GM11168 (cell line): ENCODE data around the gene WDR7.

ENCODE experiments used
- in situ Hi-C: fragments of 300-500 bp; cut with MboI; formaldehyde crosslinking; loops from one replicate; pipeline ENCODE4 v1.12.0; 2022; ENCODE audit warnings: low sequenced_read_pairs; ENCODE audit not compliant: unreplicated experiment

The WDR7 gene

DNA sequence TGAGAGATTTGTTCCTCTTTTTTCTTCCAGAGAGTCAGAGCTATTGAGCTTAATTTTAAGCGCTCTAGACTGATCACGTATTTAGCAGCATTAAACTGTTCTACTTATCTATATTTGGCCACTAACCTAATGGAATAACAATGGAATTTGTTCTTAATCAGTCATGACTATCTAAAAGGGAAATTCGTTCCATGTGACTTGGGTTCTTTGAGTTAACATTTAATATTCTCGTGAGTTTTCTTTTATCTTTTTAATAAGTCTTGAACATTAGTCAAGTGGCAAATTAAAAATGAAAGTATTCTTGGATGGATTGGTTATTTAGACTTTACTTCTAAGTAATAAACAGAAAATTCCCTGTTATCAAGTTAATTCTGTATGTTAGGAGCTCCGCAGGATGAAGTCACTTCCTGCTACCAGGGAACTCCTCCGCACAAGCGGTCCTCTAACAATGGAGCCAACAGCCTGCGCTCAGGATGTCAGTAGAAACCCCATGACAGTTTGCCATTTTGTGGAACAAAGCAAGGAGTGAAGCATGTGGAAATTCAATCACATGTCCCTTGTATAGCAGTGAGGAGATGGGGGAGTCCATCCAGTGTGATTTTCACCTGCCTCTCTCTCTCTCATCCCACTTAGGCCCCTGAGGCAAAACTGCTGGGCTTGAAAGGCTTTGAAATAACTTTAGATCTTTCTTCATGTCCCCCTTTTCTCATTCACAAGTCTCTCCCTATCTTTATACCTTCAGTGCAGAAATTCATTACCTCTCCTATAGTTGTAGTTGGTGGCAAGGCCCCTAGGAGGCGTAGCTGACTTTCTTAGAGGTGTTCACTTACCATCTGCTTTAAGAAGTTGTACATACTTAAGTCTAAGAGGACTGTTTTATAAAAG lies 138.1 kb downstream of the WDR7 start:
- in situ Hi-C loops, result no loop called here

DNA sequence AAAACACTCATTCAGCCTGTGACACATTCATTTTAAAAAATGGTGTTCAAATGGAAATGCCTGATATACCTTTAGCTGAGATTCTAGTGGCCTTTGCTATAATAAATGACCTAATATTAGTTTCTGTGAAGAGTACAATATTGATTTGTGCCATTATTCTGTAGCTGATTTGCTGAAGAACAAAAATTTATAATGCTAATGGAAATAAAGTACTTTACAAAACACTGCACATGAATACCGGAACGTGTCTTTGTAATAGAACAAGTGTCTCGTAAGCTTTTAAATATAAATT lies 138.7 kb downstream of the WDR7 start:
- in situ Hi-C loops, result no loop called here

DNA sequence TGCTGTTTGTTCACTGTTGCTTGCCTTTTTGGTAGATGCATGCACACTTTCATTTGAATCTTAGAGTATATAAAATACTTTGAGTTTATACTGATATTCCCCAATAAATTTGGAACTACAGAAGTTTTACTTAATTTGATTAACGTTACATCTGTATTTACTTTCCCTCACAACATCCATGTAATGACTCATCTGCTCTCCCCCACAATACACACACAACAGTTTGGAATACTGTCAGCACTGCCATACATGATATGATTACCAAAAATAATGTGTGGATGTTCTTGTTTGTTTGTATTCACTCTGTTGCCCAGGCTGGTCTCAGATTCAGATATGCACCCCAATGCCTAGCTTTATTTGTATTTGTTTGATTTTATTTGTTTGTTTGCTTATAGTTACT lies 144.2 kb downstream of the WDR7 start:
- in situ Hi-C loops, result no loop called here

DNA sequence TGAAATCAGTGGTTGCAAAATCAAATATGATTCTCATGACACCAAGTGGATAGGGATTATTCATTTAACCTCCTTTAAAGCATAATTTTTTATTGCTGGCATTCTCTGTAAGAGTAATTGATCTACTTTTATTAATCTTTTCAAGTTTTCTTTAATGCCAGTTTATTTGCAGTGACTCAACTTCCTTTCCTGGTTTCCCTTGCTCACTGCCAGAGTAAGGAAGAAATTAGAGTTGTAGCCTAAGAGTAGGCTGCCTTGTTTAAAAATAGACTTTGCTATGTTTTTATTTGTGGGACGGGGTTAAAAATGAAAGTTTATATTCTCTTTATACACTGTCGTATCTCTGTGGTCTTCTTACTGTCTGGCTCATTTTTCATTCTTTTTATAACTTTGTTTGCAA lies 148.6 kb downstream of the WDR7 start:
- in situ Hi-C loops, result no loop called here

- in situ Hi-C loops, result no loop called here
Observed at GRCh38 chr18:56803051-56803450, 151.9 kb downstream of the WDR7 start.

DNA sequence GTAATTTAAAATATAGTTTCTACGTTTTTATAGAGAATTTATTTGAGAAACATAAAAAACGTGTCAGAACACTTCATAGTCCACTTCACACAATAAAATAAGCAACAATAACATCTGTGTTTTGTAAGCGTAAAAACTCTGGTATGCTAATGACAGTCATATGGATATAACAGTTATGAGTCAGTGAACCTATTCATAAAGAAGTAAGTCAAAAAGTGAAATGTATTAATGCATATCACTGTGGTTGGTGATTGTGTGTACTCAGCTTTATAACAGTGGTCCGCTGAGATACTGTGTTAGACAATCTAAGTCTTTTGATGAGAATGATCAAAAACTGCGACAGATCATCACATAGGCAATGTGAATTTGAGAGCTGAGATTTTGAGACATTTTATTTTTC lies 153.2 kb downstream of the WDR7 start:
- in situ Hi-C loops, result no loop called here

GRCh38 chr18:56807901-56808300 lies 156.7 kb downstream of the WDR7 start:
- in situ Hi-C loops, result no loop called here

- in situ Hi-C loops, result no loop called here
Observed at GRCh38 chr18:56812674-56813073, 161.5 kb downstream of the WDR7 start.

GRCh38 chr18:56815926-56816325 lies 164.8 kb downstream of the WDR7 start:
- in situ Hi-C loops, result no loop called here

DNA sequence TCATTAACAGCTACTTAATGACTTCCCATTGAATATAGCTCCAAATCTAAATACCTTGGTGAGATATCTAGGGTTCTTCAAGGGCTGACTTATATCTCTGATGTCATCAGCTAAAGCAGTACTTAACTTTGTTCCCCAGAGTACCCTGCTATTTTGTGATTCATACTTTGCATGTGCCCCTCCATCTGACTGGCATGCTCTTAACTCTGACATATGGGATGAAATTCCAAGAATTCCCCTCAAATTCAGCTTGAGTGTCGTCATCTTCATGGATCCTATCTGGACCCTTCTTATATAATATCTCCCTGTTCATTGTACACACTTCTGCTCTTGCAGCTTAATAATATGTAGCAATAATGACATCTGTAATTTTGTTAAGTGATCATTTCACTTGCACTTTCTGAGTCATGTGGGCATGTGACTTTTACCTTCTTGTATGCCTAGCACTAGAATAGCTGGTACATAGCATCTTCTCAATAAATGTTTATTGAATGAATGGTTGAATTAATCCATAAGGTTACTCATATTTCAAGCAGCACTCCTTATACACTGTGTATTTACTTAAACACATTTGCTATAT lies 172.9 kb downstream of the WDR7 start:
- in situ Hi-C loops, result no loop called here

DNA sequence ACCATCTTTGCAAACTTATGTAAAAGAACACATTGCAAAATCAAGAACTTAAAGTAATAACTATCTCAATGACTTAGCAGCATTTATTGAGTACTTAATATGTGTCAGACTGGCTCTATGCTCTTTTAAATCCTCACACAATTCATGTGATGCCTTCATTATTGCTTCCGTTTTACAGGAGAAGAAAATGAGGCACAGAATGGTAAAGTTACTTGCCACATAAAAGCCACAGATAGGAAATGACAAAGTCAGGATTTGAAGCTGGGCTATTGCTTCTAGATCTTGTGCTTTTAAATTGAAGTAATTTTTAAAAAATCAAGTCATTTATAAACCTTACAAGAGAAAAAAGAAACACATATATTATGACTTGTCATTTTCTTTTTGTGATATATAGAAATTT lies 174.2 kb downstream of the WDR7 start:
- in situ Hi-C loops, result no loop called here

DNA sequence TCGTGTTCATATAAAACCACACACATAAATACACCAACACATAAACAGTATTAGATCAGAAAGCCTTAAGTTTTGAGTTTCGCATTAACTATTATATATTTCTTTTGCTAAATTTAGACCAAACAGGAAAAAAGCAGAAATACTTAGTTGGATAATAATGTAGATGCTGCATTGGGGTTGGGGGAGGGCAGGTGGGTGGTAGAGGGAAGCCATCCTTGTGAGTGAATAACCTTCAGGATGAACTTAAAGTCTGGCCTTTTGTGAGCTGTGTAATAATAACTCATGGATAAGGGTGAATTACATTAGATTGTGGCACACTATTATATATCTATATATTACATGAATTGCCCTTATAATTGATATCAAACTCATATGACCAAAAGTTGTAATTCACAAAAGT lies 174.7 kb downstream of the WDR7 start:
- in situ Hi-C loops, result no loop called here

- in situ Hi-C loops, result no loop called here
Observed at GRCh38 chr18:56831988-56832387, 180.8 kb downstream of the WDR7 start.

GRCh38 chr18:56835331-56835730 lies 184.2 kb downstream of the WDR7 start:
- in situ Hi-C loops, result no loop called here

DNA sequence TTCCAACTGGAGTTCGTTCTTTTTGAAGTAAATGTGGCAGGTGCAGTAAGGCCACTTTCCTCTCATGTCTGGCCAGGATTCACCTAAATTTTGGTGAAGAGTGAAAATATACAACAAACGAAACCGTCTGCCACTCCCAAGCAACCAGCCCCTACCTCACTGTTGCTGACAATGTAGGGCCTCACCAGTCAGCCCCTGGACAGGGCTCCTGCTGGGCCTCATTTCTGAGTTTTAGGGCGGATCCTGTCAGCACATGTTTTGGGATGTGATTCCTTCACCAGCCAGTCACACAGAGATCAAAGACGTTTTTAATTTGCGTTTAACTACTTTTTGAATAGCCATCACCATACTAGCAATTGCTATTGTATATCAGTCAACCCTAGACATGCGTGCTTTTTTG lies 185.0 kb downstream of the WDR7 start:
- in situ Hi-C loops, result no loop called here

DNA sequence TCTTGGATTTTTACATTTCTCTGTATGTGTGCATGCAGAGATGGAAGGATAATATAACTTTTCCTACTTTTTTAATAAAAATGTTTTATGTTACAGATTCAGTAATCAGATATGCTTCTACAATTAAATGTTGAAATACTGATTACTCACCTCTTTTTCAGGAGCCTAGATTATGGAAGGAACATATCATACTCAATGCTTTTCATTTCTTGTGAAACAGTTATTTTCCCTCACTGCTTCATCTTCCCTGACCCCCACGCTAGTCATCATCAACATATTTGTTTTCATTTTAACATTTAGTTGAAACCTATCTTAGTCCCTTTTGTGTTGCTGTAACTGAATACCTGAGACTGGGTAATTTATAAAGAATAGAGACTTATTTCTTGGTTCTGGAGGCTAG lies 190.7 kb downstream of the WDR7 start:
- in situ Hi-C loops, result no loop called here

- in situ Hi-C loops, result no loop called here
Observed at GRCh38 chr18:56843241-56843640, 192.1 kb downstream of the WDR7 start.

GRCh38 chr18:56844556-56844955 lies 193.4 kb downstream of the WDR7 start:
- in situ Hi-C loops, result no loop called here

DNA sequence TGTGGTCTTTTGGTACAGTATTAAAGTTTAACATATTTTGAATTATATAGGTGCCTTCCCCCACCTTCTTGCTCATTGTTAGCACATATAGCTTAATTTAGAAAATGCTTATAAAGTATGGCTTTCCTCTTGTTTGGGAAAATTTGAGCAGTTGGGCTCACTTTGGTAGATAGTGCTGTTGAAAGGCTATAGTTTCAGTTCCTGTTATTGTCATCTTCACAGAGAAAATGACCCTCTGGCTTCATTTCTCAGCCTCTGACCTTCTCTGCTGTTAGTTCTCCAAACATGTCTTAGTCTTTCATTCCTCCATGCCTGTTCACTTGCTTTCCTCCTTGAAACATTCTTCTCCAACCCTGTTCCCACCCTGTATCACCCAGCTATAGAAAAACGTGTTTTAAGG lies 200.6 kb downstream of the WDR7 start:
- in situ Hi-C loops, result loop anchor here (25.0 kb wide), 1 partner anchor 586 kb away; the partner anchor contains the start of gene ONECUT2

GRCh38 chr18:56853961-56854360 lies 202.8 kb downstream of the WDR7 start:
- in situ Hi-C loops, result loop anchor here (25.0 kb wide), 1 partner anchor 583 kb away; the partner anchor contains the start of gene ONECUT2

DNA sequence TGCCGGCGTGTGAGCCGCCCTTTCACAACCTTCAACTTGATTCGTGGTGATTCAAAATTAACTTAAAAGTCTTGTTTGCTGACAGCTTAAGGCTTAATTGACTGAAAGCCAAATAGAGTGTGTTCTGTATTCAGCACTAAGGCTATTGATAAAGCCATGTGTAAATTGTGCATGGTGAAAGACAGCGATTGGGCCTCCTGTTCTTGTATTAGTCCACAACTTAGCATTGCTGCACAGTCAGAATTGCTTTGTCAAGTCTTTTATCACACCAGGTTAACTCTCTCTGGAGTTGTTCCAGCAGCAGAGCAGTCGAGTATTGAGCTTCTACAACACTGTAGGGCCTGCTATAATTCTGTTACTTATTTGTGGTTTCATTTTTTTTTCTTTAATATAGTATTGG lies 210.1 kb downstream of the WDR7 start:
- in situ Hi-C loops, result loop anchor here (25.0 kb wide), 1 partner anchor 576 kb away; the partner anchor contains the start of gene ONECUT2
